Measurements from ENCODE around the gene UGT2B10. TPM values are rescaled to one million over a fixed set of nuclear protein-coding genes. Genes with fewer than 3 reads are reported as not detected.

Gene UGT2B10
- total and polyA plus RNA-seq, 9 of the 15 experiments (the other 6 are each of a cell fraction or from before 2014, with no cell fraction given), result 0.18 TPM; not detected in 8

DNA sequence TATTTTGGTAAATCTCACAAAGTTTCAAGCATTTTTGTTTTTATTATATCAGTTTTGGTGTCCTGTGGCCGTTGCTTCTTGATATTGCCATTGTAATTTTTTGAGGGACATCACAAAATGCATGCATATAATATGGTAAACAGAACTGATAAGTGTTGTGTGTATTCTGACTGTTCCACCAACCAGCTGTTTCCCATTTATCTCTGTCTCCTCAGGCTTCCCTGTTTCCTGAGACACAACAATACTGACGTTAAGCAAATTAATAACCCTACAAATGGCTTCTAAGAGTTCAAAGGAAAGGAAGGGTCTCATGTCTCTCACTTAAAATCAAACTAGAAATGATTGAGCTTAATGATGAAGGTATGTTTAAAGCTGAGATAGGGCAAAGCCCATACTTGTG is 40.0 kb downstream of the UGT2B10 start:
- ChIA-PET POLR2A (no interaction called here), CTCF (ENCODE audit: low intra/inter-chr PET ratio) (no interaction called here)
- H3K79me2 ChIP-seq (ENCODE audit: control insufficient read depth, insufficient read depth, low read length), result no peaks in the 10 kb centered on the region
- no peak overlapping the region for H3K4me2 ChIP-seq (ENCODE audit: insufficient read depth, low read length)
- no peak overlapping the region for H3K4me3 ChIP-seq
- no peaks in the 10 kb centered on the region for H3K9me1 ChIP-seq (ENCODE audit: control insufficient read depth, insufficient read depth, low read length)
- intact Hi-C loops (cut with micrococcal nuclease), result no loop called here
- H3K9ac ChIP-seq (ENCODE audit: insufficient read depth in 1 of 2, low read depth in 2 of 2, low read length in 2 of 2), result no peak overlapping the region
- H4K20me1 ChIP-seq (replicated peaks; ENCODE audit: control insufficient read depth, insufficient read depth, low read length), result no peaks in the 10 kb centered on the region
- no peaks in the 10 kb centered on the region for H3K36me3 ChIP-seq (ENCODE audit: control insufficient read depth, insufficient read depth, low read length)
- ATAC-seq, result no peak
- H3K27ac ChIP-seq (ENCODE audit: extremely low read depth, low read depth, low read length), result no peak overlapping the region
- H3K27me3 ChIP-seq (ENCODE audit: control insufficient read depth in 2 of 2, insufficient read depth in 2 of 2, low read length in 2 of 2), result no peaks in the 10 kb centered on the region
- in situ Hi-C loops (cut with MboI), result no loop called here
- no peak for FAIRE-seq
- TF ChIP-seq HSF4 (CRISPR knock-in tag; IDR thresholded peaks at IDR 0.05; ENCODE audit: borderline replicate concordance) (no peak), SOX6 (IDR thresholded peaks at IDR 0.05) (no peak), ZNF444 (CRISPR knock-in tag; IDR thresholded peaks at IDR 0.05) (no peak), RBM14 (IDR thresholded peaks at IDR 0.05; ENCODE audit: borderline replicate concordance, insufficient read depth, low read depth, low read length) (no peak)
- no peaks in the 10 kb centered on the region for H3K4me1 ChIP-seq (replicated peaks in 1 of 2; ENCODE audit: control insufficient read depth in 2 of 2, insufficient read depth in 2 of 2, low read length in 2 of 2)
- BruUV-seq (replicated peaks), result no TSS peak
- H3K9me3 ChIP-seq (replicated peaks; ENCODE audit: control insufficient read depth, insufficient read depth, low read depth, low read length), result 0 out of 2 replicates have a peak, but pooled peaks cover 3% of the 10 kb centered on the region
- 0% methylated on average over 2 of the region's 2 CpGs for WGBS (ENCODE audit: insufficient coverage, low coverage, missing lambda C conversion rate)
- no peak for DNase-seq (ENCODE audit: extremely low read depth in 1 of 4, low spot score in 3 of 4)
- no peak overlapping the region for H2AFZ ChIP-seq (ENCODE audit: low read depth, low read length)

DNA sequence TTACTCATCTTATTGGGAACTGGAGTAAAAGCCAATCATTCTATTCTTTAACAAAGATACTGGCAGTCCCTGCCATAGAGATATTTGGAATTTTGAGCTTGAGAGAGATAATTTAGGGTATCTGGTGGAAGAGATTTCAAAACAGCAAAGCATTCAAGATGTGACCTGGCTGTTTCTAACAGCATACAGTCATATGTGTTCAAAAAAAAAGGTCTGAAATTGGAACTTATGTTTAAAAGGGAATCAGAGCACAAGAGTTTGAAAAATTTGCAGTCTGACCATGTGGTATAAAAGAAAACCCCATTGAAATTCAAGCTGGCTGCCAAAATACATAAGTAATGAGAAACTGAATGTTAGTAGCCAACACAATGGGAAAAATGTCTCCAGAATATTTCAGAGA is 42.2 kb downstream of the UGT2B10 start:
- H3K9me1 ChIP-seq (ENCODE audit: control insufficient read depth, insufficient read depth, low read length), result no peaks in the 10 kb centered on the region
- no peaks in the 10 kb centered on the region for H3K27me3 ChIP-seq (ENCODE audit: control insufficient read depth in 2 of 2, insufficient read depth in 2 of 2, low read length in 2 of 2)
- no peak for DNase-seq (ENCODE audit: extremely low read depth in 1 of 4, low spot score in 3 of 4)
- no peak for FAIRE-seq
- H3K79me2 ChIP-seq (ENCODE audit: control insufficient read depth, insufficient read depth, low read length), result no peaks in the 10 kb centered on the region
- H3K4me3 ChIP-seq, result no peak overlapping the region
- no peaks in the 10 kb centered on the region for H4K20me1 ChIP-seq (replicated peaks; ENCODE audit: control insufficient read depth, insufficient read depth, low read length)
- BruUV-seq (replicated peaks), result no TSS peak
- no peak overlapping the region for H3K4me2 ChIP-seq (ENCODE audit: insufficient read depth, low read length)
- in situ Hi-C loops (cut with MboI), result no loop called here
- TF ChIP-seq RBM22 (IDR thresholded peaks at IDR 0.05; ENCODE audit: low read depth, low read length, poor library complexity, severe bottlenecking) (no peak), MTA2 (IDR thresholded peaks at IDR 0.05; ENCODE audit: low read depth) (no peak), NFE2L1 (tag; IDR thresholded peaks at IDR 0.05; ENCODE audit: borderline replicate concordance, low read depth) (no peak)
- H3K9ac ChIP-seq (ENCODE audit: insufficient read depth in 1 of 2, low read depth in 2 of 2, low read length in 2 of 2), result no peak overlapping the region
- 0 out of 2 replicates have a peak, but pooled peaks cover 3% of the 10 kb centered on the region for H3K9me3 ChIP-seq (replicated peaks; ENCODE audit: control insufficient read depth, insufficient read depth, low read depth, low read length)
- H3K27ac ChIP-seq (ENCODE audit: extremely low read depth, low read depth, low read length), result no peak overlapping the region
- CTCF ChIA-PET (ENCODE audit: low intra/inter-chr PET ratio), result no interaction called here
- H2AFZ ChIP-seq (ENCODE audit: low read depth, low read length), result no peak overlapping the region
- POLR2A ChIA-PET, result no interaction called here
- ATAC-seq, result no peak
- H3K4me1 ChIP-seq (replicated peaks in 1 of 2; ENCODE audit: control insufficient read depth in 2 of 2, insufficient read depth in 2 of 2, low read length in 2 of 2), result no peaks in the 10 kb centered on the region
- H3K36me3 ChIP-seq (ENCODE audit: control insufficient read depth, insufficient read depth, low read length), result no peaks in the 10 kb centered on the region
- intact Hi-C loops (cut with micrococcal nuclease), result no loop called here
